Right renal cortex interstitium (tissue), 3 donors: ENCODE data around the gene PPA1. TPM values are rescaled to one million over a fixed set of nuclear protein-coding genes. Genes with fewer than 3 reads are reported as not detected.
"Not testable (repeated sequence)": the region's sequence is repeated elsewhere in the genome, so short reads cannot be mapped to it uniquely, and the experiment has no call there.

Experiments
- DNase-seq, 3 donors: peaks; one replicate each; pipeline ENCODE4 v3.0.0-alpha.2; 2013; ENCODE audit warnings: low read depth in 3 of 3, low spot score in 2 of 3
- polyA plus RNA-seq, 3 donors: library from polyadenylated mRNA; unstranded; fragments of 120-200 nt; gene quantifications; one replicate each; pipeline ENCODE4 v1.2.1, GENCODE V29; 2013; ENCODE audit not compliant: insufficient read length in 3 of 3

PPA1 gene
- polyA plus RNA-seq, 3 donors, result 99.4 to 112 (median 103) TPM

GRCh38 chr10:70175516-70175915 lies 57.7 kb downstream of the PPA1 start:
- no peak for DNase-seq

DNA sequence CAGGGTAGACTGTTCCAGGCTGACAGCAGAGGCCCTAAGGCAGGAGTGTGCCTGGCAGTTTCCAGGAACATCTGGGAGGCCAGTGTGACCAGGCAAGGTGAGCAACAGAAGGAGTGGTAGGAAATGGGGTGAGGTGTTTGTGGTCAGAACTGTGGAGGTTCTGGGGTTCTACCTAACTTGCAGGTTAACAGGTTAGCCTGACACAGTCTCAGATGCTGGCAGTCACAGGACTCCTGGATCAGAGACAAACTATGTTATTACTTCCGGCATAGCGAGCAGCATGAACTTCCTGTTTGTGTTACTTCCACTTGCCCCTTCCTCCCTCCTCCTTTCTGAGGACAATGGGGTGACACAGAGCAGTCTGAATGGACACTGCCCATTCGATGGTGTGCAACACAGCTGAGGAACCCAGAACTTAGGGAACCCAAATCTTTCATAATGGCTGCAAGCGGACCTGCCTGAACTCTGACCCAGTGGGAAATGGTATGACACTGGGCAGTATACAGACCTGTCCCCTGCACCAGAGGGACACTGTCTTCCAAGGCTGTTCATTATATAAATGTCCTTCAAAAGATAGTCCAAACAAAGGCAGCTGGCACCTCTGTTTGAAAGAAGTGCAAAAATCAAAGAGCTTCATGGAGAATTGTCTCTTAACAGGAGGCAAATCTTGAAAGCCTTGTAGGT lies 59.0 kb downstream of the PPA1 start:
- DNase-seq, result no peak

GRCh38 chr10:70169649-70170364 lies 63.4 kb downstream of the PPA1 start:
- DNase-seq, result no peak

- no peak for DNase-seq
Observed at GRCh38 chr10:70169011-70169410, 64.2 kb downstream of the PPA1 start.

- no peak for DNase-seq
Observed at GRCh38 chr10:70167246-70167645, 66.0 kb downstream of the PPA1 start.

DNA sequence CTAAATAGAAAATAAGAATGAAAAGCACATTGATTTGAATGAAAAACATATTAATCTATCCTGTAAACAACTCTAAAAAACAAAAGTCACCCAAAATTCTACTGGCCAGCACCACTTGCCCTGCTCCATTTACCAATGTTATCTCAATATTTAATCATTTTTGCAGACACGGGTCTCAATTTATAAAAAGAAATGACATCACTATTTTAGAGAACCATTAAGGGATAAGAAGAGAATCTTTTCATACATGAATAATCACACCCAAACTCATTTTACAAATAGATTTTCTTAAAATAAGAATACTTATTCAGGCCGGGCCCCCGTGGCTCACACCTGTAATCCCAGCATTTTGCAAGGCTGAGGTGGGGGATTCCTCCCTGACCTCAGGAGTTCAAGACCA lies 66.8 kb downstream of the PPA1 start:
- DNase-seq, result no peak

DNA sequence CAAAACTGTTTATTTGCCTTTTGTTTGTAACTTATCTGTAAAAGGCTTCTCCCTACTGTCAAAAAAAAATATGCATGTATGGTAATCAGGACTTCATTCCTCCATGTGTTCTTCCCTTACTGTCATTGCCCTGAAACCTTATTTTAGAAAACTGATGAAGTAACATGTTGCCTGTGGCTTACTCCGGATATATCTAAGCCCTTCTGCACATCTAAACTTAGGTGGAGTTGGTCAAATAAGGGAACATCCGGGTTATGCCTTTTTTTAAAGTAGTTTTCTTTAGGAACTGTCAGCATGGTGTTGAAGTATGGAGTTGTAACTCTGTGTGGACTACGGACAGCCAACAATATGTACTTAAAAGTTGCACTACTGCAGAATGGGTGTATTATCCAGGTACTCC lies 69.1 kb downstream of the PPA1 start:
- no peak for DNase-seq

GRCh38 chr10:70163448-70163847 lies 69.8 kb downstream of the PPA1 start:
- no peak for DNase-seq

- DNase-seq, result no peak
Observed at GRCh38 chr10:70162892-70163201, 70.4 kb downstream of the PPA1 start.

GRCh38 chr10:70162151-70162891 lies 70.9 kb downstream of the PPA1 start:
- no peak for DNase-seq

- no peak for DNase-seq
Observed at GRCh38 chr10:70160798-70161197, 72.4 kb downstream of the PPA1 start.

GRCh38 chr10:70159366-70159765 lies 73.9 kb downstream of the PPA1 start:
- not testable (repeated sequence) for DNase-seq

GRCh38 chr10:70158113-70158512 lies 75.1 kb downstream of the PPA1 start:
- no peak for DNase-seq

DNA sequence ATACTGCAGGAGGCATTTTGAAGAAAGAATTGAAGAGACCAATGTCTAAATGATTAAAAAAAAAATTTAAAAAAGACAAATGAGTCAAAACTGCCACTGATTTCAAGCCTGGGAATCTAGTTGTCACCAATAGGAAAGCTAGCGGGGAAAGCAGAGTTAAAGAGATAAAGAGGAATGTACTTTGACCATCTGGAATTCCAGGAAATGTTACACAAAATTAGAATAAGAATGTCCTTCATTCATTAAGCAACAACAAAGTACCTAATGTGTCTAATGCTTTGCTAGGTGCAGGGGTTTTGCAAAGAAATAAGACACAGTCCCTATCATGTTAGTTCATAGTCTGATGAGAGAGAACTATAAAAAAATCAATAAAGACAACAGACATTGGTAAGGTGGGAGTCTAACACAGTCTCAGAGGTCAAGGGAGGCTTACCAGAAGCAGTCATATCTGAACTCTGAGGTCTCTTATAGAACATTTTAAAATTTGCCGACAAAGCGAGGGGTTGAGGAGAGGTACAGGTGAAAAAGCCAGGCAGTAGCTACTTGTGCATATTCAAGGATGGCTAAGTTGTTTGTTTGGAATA lies 77.9 kb downstream of the PPA1 start:
- DNase-seq, result no peak

Other genes starting within 250 kb of the PPA1 start
- gene MACROH2A2, start 180.6 kb downstream of the PPA1 start, polyA plus RNA-seq, result 10 to 100 TPM; 76.9 to 82.0 (median 80.5) TPM
- 1 to 10 TPM; 4.5 to 4.7 (median 4.6) TPM for gene AIFM2, start 100.6 kb downstream of the PPA1 start, polyA plus RNA-seq
- 10 to 100 TPM in 2 of 3 donors, 1 to 10 TPM in 1; 9.1 to 11.5 (median 10.3) TPM for gene TYSND1, start 86.7 kb downstream of the PPA1 start, polyA plus RNA-seq
- 100 to 1,000 TPM; 115 to 123 (median 119) TPM for gene SAR1A, start 62.9 kb downstream of the PPA1 start, polyA plus RNA-seq
- under 1 TPM; 0.12 to 0.15 (median 0.13) TPM for gene NPFFR1, start 50.6 kb upstream of the PPA1 start, polyA plus RNA-seq
- gene LRRC20, start 149.2 kb upstream of the PPA1 start, polyA plus RNA-seq, result 10 to 100 TPM in 2 of 3 donors, 1 to 10 TPM in 1; 9.0 to 10.8 (median 10.4) TPM
- gene EIF4EBP2, start 170.7 kb upstream of the PPA1 start, polyA plus RNA-seq, result 10 to 100 TPM; 81.9 to 88.8 (median 86.9) TPM
- under 1 TPM; 0.26 to 0.38 (median 0.33) TPM for gene NODAL, start 208.3 kb upstream of the PPA1 start, polyA plus RNA-seq
- 10 to 100 TPM in 1 of 3 donors, 1 to 10 TPM in 2; 9.6 to 10.6 (median 9.7) TPM for gene PALD1, start 245.3 kb upstream of the PPA1 start, polyA plus RNA-seq